ENCODE measurements around the gene SIRT3.

Gene SIRT3

DNA sequence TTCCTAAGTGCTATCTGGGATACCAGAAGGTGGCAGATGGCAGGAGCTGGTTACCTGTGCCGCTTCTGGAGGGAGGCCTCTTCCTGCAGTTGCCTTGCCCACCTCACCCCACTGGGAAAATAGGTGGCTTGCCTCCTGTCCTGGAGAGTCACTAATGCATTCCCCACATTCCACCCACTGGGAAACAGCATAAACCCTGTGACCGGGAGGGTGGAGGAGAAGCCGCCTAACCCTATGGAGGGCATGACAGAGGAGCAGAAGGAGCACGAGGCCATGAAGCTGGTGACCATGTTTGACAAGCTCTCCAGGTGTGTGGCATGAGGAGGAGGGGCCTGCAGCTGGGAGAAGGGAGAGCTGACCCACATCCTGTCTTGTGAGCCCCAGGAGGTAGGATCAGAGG, 23.0 kb downstream of the SIRT3 start:
- FAIRE-seq, result no peak

DNA sequence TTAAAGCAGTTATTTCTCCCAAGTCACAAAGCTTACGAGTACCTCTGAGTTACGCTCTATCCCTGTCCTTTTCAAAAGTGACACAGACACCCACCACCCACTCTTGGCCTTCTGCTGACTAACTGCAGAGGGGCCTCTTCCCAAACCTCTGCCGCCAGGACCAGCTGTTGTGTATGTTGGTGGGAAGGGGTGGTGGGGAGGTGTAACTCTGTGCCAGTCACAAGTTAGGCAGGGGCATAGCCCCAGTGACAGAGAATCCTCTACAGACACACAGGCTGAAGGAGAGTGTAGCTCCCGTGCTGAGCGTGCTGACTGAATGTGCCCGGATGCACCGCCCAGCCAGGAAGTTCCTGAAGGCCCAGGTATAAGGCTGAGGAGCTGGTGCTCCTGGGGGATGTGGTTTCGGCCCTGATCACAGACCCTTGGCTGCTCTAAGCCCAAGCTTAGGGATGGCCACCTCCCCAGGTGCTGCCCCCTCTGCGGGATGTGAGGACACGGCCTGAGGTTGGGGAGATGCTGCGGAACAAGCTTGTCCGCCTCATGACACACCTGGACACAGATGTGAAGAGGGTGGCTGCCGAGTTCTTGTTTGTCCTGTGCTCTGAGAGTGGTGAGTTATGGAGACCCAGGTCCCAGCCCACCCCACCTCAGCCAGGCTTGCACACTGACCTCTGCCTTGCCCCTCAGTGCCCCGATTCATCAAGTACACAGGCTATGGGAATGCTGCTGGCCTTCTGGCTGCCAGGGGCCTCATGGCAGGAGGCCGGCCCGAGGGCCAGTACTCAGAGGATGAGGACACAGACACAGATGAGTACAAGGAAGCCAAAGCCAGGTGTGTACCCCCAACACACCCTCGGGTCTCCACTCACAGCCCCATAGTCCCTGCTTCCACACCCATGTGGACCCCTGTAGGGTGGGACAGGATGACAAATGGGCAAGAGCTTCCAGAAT, 23.7 kb downstream of the SIRT3 start:
- FAIRE-seq, result no peak

DNA sequence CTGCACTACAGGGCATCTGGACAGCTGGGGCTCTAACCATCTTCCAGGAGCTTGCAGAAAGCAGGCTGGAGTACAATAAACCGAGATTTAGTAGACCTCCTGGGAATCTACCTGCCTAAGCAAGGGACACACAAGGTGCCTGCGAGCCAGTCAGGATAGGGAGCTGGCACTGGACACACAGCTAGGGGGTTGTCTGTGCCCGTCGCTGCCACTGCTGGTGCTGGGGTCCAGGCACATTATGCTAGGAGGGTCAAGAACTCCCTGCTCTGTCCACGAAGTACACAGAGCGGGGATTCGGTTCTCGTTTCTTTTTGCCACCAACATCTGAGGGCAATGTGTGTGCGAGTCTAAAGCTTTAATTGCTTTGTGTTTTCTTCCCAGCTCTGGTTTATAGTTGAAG, 24.4 kb downstream of the SIRT3 start:
- no peak for FAIRE-seq

DNA sequence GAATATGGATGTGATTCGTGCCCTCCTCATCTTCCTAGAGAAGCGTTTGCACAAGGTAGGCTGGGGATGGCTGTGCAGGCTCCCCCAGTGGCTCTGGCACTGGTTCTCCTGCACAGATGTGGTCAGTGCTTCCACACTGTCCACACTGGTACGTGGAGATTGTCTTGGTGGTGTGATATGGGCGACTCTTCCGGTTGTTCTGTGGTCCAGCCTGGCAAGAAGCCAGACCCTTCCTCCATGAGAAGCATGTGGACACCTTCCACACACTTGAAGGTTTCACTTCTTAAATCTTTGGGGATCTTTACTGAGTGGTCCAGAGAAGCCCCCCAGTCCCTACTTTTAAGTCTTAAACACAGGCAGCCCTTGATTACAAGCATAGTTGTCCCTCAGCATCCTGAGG, 24.8 kb downstream of the SIRT3 start:
- no peak for FAIRE-seq

DNA sequence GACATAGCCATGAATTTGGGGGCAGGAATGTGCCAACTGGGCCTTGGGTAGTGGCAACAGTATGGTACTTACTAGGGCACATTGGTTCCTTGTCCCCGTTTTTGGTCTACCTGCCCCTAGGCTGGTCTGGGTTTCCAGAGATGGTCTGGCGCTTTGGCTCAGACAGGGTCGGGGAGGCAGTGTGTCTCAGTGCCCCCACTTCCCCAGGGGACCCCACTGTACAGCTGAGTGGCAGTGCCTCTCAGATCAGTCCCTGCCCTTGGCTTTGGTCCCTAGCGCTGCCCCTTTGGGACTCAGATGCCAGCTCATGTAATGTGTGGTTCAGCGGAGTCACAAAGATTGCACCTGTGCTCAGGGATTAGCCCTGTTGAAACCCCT, 25.4 kb downstream of the SIRT3 start:
- no peak for FAIRE-seq

DNA sequence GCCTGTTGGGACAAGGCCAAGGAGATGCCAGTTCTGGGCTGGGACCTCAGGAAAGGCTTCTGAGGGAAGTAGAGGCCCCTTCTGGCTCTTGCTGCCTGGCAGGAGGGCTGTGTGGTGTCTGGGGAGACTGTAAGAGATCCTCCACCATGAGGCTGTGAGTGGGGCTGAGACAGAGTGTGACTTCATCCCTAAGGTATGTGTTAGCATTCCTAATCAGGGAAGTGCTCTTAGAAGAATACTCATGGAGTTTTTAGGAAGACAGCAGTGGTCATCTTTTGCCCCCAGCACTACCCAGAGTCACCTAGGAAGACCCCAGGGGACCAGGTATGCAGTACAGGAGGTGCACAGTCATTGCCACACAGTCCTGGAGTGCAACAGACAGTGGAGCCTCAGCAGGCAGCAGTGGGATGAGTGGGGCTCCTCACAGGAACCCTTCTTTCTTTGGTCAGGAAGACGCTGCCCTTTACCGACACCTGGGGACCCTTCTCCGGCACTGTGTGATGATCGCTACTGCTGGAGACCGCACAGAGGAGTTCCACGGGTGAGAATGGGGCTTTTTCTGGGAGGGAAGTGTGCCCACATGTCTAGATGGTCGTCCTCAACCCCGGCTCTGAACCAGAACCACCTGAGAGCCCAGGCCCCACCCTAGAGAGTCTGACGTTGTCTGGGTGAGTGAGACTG, 25.9 kb downstream of the SIRT3 start:
- no peak for FAIRE-seq

DNA sequence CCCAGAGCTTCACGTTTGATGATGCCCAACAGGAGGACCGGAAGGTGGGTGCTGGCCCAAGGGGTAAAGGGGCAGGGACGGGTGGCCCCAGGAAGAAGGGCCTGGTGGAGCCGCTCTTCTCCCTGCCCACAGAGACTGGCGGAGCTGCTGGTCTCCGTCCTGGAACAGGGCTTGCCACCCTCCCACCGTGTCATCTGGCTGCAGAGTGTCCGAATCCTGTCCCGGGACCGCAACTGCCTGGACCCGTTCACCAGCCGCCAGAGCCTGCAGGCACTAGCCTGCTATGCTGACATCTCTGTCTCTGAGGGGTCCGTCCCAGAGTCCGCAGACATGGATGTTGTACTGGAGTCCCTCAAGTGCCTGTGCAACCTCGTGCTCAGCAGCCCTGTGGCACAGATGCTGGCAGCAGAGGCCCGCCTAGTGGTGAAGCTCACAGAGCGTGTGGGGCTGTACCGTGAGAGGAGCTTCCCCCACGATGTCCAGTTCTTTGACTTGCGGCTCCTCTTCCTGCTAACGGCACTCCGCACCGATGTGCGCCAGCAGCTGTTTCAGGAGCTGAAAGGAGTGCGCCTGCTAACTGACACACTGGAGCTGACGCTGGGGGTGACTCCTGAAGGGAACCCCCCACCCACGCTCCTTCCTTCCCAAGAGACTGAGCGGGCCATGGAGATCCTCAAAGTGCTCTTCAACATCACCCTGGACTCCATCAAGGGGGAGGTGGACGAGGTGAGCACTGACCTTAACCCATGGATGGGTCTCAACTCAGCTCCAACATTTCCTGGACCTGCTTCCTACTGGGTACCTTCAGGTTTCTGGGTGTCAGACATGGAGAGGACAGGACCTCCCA, 26.6 kb downstream of the SIRT3 start:
- FAIRE-seq, result no peak

DNA sequence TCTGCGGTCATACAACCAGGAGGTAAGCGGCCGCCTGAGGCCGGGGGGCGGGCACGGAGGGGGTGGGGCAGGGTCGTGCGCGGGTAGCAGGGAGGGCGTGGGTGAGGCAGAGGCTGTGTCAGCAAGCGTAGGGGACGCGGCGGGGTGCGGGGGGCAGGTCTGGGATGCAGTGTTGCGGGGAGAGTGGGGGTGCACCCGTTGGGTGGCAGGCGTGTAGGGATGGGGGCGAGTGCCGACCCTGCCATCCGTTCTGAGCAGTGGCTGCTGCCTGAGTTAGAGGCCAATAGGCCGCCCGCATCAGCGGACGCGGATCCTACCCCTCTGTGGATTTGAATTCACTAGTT, 27.3 kb downstream of the SIRT3 start:
- FAIRE-seq, result no peak

DNA sequence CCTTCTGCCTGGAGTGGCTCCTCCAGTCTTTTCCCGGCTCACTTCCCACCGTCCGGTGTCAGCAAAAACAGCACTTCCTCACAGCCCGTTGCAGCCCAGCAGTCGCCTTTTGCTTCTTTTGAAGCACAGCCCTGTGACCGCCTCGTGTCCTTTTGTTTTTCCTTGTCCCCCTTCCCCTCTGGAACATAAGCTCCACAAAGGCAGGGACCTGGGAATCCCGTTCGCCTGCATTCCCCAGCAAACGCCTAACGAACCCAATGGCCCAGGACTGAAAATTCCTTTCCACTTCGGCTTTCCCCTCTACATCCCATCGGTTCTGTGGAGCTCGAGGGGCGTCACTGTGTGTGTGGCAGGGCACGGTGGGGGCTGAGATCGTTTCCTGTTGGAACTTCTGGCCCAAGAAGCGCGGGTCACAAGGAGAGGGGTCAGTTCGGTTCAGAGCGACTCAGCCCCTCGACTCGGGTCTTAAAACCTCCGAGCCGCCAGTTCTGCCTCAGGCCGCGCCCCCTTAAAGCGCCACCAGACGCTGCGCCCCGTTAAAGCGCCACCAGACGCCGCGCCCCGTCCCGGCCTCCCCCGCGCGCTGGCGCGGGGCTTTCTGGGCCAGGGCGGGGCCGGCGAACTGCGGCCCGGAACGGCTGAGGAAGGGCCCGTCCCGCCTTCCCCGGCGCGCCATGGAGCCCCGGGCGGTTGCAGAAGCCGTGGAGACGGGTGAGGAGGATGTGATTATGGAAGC, 27.8 kb downstream of the SIRT3 start:
- no peak for FAIRE-seq

DNA sequence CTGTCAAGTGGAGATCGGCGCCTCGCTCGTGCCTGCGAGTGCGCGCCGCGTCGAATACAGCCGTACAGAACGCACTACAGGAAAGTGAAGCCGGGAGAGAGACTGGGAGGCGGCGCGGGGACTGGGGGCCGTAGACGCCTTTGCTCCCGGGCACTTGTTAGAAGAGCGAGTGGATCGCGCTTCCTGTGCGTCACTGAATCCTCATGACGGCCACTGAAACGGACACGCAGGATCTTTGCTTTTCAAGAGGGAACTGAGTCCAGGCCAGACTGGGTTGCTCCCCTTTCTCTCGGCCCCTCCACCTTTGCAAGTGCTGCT, 28.3 kb downstream of the SIRT3 start:
- FAIRE-seq, result no peak

DNA sequence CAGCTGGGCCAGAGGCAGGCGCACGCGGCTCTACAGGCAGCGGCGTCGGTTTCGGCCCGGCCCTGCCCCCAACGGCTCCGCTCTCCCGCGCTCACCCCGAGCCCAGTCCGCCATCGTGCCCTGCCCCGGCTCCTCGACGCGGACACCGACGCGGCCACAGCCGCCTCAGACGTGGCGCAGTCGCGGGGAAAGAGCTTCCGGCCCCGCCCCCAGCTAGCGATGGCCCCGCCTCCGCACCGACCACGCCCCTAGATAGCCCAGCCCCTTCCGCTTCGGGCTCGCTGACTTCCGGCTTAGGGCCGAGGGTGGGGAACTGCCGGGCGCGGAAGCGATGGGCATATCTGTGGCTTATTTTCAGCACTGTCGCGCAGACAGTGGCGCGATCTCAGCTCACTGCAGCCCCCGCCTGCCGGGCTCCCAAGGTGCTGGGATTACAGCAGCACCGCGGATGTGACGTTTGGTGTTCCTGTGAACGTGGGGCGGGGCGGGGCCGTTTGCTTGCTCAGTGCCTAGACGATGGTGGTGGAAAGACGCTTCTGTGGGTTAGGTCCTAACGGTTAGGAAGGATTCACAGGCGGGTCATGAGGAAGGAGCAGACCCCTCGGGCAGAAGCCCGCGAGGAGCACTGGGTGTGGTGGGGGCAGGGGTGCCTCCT, 28.8 kb downstream of the SIRT3 start, which contains the start of the genes BET1L and RIC8A:
Gene BET1L (minus strand): TSS at position 192 of the 655 bp plus-strand sequence. CDS start 78 bp downstream, at position 114.
Gene RIC8A (plus strand): TSS at position 501 of the 655 bp plus-strand sequence. CDS start 1,147 bp downstream, outside the sequence.
- peak; percentile 99 for FAIRE-seq

DNA sequence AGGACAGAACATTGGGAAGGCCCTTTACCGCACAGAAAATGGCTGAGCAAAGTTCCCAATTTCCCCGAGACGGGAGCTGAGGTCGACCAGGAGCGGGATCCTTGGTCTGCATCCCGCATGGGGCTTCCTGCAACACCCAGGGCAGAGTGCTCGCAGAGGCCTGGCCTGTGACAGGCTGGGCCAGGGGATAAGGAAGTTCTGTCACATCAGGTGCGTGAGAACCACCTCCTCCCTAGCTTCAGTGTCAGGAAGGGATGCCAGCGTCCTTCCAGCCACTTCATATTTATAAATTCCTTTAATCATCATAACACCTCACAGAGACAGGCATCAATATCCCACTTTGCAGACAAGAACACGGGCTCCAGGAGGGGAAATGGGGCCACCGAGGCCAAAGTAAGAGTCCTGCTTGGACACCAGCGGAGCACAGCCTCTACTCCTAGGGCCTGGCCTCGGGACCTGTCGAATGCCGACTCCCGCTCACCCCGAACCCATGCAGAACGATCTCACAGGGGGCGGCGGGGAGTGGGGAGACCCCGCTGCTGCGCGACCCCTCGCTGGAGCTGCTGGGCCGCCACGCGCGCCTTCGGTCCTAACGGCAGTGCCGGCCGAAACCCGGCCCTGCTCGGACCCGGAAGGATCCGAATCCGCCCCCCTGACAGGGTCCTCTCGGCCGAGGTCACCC, 29.5 kb downstream of the SIRT3 start:
- FAIRE-seq, result no peak

DNA sequence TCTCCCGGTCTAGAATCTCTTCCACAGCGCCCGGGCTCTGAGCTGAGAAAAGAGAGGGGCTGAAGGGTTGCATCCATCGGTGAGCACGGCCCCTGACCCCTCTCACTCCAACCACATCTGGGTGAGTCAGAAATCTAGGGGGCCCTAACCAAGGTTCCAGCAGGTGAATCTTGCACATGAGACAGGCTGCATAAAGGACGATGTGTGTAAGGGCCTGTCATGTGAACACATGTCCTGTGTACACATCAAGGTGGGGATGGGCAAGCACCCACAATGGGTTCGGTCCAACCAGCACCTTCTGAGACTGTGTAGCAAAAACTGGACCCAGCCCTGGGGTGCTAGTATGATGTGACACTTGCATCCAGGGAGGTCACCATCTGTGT, 30.1 kb downstream of the SIRT3 start:
- no peak for FAIRE-seq

DNA sequence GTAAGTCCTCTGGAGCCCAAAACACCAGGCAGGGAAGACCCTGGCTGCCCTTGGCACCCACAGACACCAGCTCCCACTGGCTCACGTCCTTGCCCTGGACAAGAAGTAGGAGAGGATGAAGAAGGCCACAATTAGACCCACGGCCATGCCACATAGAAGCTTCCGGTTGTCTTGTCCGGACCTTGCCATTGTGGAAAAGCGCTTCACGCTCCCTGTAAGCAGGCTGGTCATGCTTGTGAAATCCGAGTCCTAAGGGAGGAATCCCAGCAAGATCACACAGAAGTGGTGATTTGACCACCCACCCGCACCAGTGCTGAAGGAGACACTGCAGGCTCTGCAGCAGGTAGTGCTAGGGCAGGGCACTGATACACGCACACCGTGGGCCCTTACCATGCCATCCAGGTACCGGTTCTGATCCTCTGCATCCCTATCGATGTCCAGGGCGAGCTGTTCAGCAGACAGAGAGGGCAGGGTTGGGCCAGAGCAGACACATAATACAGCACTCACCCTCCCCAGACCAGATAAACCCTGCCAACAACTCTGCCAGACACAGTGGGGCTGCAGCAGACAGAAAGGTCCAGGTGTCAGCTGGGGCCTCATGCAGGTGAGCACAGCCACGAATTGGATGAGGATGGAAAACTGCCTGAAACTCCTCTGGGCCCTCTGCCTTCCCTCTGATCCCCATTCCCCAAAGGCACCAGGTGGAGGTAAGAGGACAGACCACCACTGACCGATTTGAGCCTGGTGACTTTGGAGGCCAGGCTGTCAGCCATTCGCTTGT, 30.7 kb downstream of the SIRT3 start:
- no peak for FAIRE-seq

DNA sequence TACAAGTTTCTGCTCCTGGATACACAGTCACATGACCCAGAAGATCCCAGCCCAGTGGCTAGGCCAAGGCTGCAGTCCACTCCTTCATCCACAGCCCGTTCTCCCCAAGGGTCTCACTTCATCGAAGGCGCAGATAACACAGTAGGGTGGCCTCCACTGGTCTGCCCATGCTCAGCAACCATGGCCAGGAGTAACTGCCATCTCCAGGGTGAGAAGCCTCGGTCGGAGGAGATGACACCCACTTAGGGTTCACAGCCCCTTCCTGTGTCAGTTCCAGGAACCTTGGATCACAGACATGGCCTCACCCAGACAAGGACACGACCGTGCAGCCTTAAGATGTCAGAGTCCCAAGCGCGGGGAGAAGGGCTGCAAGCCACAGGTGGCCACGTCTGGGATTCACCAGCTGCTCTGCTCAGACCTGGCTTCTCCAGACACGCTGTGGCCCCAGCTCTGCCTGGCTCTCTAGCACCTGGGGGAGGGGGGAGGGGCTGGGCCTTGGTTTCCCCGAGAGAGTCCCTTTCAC, 31.5 kb downstream of the SIRT3 start:
- FAIRE-seq, result no peak

DNA sequence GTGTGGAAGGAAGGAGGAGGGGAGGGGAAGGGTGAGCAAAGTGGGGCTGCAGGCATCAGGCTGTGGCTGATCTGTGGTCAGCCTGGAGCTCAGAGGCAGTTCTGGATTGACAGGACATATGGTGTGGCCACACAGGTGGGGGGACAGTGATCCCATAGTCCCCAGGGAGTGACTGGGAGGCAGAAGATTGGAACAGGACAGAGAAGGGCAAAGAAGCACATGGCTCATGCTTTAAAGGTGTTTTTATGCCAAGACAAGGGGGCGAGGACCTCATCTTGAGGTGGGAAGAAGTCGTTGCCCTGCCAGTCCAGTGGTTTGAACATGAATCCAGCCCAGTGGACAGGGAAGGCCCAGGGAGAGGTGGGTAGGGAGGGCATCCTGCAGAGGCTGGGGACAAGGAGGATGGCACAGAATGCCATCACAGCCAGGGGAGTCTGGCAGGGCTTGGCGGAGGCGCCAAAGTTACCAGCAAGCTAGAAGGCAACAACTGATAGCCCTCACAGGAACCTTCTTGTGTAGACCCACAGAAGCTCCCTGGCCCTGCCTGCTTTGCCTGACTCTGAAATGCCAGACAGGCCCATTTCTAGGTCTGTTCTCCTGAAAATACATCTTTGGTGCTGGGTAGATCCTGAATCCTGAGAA, 32.1 kb downstream of the SIRT3 start:
- no peak for FAIRE-seq

DNA sequence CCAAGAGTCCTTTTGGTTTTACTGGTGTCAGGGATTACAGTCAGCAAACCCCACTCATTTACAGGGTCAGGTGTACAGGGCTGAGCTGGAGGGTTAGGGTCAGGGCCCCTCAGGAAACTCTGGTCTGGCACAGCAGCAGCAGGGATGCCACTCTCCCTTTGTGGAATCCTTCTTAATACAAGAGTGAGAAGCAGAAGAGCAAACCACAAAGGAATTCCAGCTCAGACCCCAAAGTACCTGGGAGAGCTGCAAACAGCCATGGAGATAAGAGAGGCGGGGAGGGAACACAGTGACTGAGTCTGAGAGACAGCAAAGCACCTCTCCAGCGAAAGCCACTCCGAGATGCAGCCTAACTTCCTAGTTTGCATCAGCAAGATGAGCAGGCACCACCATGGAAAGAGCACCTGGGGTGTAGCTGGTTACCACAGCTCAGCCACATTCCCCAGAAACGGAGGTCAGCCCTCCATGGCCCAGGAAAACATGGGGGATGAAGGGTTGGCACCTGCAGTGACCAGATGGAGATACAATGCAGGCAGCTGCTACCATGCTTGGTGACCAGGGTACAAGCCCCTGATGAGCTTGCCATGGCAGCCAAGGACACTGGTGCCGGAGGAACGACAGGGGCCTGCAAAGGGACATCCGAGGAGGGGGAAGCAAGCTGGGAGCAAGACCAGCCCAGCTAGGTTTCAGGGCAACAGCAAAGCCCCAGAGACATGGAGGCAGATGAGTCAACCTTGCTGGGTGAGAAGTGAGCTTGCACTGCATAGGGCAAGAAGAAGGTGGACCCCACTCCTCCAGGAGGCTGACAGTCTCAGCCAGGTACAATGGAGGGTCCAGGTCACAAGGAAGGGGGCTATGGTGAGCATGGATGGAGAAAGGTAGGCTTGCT, 32.8 kb downstream of the SIRT3 start:
- no peak for FAIRE-seq

DNA sequence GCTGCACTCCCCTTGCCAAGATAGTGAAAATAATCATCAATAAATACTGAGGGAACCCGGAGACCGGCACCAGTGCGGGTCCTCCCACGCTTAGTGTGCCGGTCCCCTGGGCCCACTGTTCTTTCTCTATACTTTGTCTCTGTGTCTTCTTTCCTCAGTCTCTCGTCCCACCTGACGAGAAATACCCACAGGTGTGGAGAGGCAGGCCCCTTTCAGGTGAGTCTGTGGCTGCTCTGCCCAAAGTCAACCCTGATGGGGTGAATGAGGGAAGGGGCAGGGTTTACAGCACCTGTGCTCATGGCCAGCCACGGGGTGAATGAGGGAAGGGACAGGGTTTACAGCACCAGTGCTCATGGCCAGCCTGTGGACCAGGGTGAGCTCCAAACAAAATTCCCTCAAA, 33.7 kb downstream of the SIRT3 start:
- FAIRE-seq, result no peak

DNA sequence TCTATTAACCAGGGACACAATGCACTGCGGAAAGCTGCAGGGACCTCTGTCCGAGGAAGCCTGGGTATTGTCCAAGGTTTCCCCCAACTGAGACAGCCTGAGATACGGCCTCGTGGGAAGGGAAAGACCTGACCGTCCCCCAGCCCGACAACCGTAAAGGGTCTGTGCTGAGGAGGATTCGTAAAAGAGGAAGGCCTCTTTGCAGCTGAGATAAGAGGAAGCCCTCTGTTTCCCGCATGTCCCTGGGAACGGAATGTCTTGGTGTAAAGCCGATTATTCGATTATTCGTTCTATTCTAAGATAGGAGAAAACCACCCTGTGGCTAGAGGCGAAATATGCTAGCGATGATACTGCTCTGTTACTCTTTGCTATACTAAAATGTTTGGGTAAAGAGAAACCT, 34.2 kb downstream of the SIRT3 start:
- no peak for FAIRE-seq
